Measurements from ENCODE around the gene VPS37D. TPM values are rescaled to one million over a fixed set of nuclear protein-coding genes. Genes with fewer than 3 reads are reported as not detected.

VPS37D gene
- total and polyA plus RNA-seq, 8 donors, result 0.55 to 2.4 (median 2.2) TPM; not detected in 4

DNA sequence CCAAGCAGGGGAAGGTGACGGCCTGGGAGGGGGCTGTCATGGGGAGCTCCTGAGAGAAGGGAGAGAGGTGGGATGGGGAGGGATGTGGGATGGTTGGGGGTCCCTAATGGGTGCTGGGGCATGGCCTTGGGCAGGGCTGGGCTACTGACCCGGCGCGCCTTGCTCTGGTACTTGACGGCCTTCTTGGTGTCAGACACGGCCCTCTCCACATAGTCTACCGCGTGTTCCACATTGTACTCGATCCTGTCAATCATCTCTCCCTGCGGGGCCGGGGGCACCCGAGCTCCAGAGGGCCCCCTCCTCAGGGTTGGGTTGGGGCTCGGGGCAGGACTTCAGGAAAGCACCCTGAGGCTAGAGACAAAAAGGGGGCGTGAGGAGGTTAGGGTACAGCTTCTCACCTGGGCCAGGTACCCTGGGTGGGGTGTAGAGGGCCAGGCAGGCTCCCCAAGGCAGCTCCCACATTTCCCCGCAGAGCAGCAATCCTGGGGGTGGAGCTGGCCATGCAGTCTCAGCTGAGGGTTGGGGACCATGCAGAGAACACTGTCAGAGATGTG is 33.0 kb downstream of the VPS37D start:
- H3K9me3 ChIP-seq, result no peaks in the 10 kb centered on the region
- WGBS, 5 donors, result 86 to 89% (median 88%) methylated on average over 14 to 15 of the region's 15 CpGs
- no peak for DNase-seq
- no peaks in the 10 kb centered on the region for H3K27me3 ChIP-seq
- H3K27ac ChIP-seq, result no peak overlapping the region
- no peak overlapping the region for H3K4me3 ChIP-seq
- peaks cover 20 to 75% (median 63%) of the 10 kb centered on the region in 4 donors for H3K36me3 ChIP-seq
- TF ChIP-seq POLR2A (IDR thresholded peaks at IDR 0.05), result no peak
- TF ChIP-seq EP300 (IDR thresholded peaks at IDR 0.05), result no peak
- TF ChIP-seq CTCF (IDR thresholded peaks at IDR 0.05), result no peak
- no peak for TF ChIP-seq POLR2AphosphoS5 (IDR thresholded peaks at IDR 0.05)
- intact Hi-C loops (cut with DNase I; ENCODE audit: low total_unique reads), result no loop called here
- peaks cover 0 to 26% (median 24%) of the 10 kb centered on the region in 4 donors for H3K4me1 ChIP-seq

- H3K36me3 ChIP-seq, result peaks cover 19 to 66% (median 55%) of the 10 kb centered on the region in 4 donors
- DNase-seq, result peak in 1 of 2 donors; percentile 75
- TF ChIP-seq CTCF (IDR thresholded peaks at IDR 0.05), result peak in 4 of 7 experiments; percentile 28 to 41 (median 33)
- TF ChIP-seq EP300 (IDR thresholded peaks at IDR 0.05), result no peak
- no peak for TF ChIP-seq POLR2A (IDR thresholded peaks at IDR 0.05)
Observed at GRCh38 chr7:73701357-73701995, 33.8 kb downstream of the VPS37D start.

GRCh38 chr7:73702226-73702625 is 34.6 kb downstream of the VPS37D start:
- H3K36me3 ChIP-seq, result peaks cover 15 to 59% (median 48%) of the 10 kb centered on the region in 4 donors
- 78 to 86% (median 80%) methylated on average over 8 of the region's 8 CpGs for WGBS, 5 donors

More at GRCh38 chr7:73701357-73701995, 33.8 kb downstream of the VPS37D start:
- Histone ChIP-seq H3K4me3 (no peak overlapping the region), H3K4me1 (peaks cover 0 to 33% (median 30%) of the 10 kb centered on the region in 4 donors), H3K27ac (no peak overlapping the region), H3K27me3 (no peaks in the 10 kb centered on the region), H3K9me3 (no peaks in the 10 kb centered on the region)
- WGBS, 5 donors, result 66 to 83% (median 78%) methylated on average over 13 of the region's 13 CpGs
- intact Hi-C loops (cut with DNase I; ENCODE audit: low total_unique reads), result no loop called here

GRCh38 chr7:73702665-73703064 is 35.0 kb downstream of the VPS37D start:
- Histone ChIP-seq H3K36me3 (peaks cover 11 to 54% (median 43%) of the 10 kb centered on the region in 4 donors), H3K4me1 (peaks cover 0 to 44% (median 39%) of the 10 kb centered on the region in 4 donors), H3K9me3 (no peaks in the 10 kb centered on the region), H3K4me3 (no peak overlapping the region), H3K27ac (no peak overlapping the region), H3K27me3 (no peaks in the 10 kb centered on the region)
- TF ChIP-seq POLR2A (IDR thresholded peaks at IDR 0.05) (no peak), EP300 (IDR thresholded peaks at IDR 0.05) (no peak), POLR2AphosphoS5 (IDR thresholded peaks at IDR 0.05) (no peak), CTCF (IDR thresholded peaks at IDR 0.05) (no peak)
- 89 to 94% (median 93%) methylated on average over 16 to 18 of the region's 18 CpGs for WGBS, 5 donors
- intact Hi-C loops (cut with DNase I; ENCODE audit: low total_unique reads), result no loop called here
- DNase-seq, result no peak

More at GRCh38 chr7:73702226-73702625, 34.6 kb downstream of the VPS37D start:
- intact Hi-C loops (cut with DNase I; ENCODE audit: low total_unique reads), result no loop called here
- Histone ChIP-seq H3K27ac (no peak overlapping the region), H3K27me3 (no peaks in the 10 kb centered on the region), H3K4me1 (peaks cover 0 to 40% (median 35%) of the 10 kb centered on the region in 4 donors), H3K4me3 (no peak overlapping the region), H3K9me3 (no peaks in the 10 kb centered on the region)
- DNase-seq, result peak in 1 of 2 donors; percentile 22
- TF ChIP-seq POLR2A (IDR thresholded peaks at IDR 0.05), result no peak
- TF ChIP-seq CTCF (IDR thresholded peaks at IDR 0.05), result no peak

Measured in stomach (tissue), 9 donors.